SK-N-SH (cell line): Measurements from ENCODE around the gene SLAMF7. TPM values are rescaled to one million over a fixed set of nuclear protein-coding genes. Genes with fewer than 3 reads are reported as not detected.

Experiments
- CTCF ChIA-PET: fragments of 300-600, 350-600 bp; formaldehyde crosslinking; extraction: SDS; loops from one replicate; lab custom pipeline; 2021; lab: Yijun Ruan, JAX
- POLR2A ChIA-PET: fragments of 350-600 bp; sonication (Branson Sonifier 250); formaldehyde crosslinking; extraction: SDS; loops from one replicate; lab custom pipeline; 2020; ENCODE audit warnings: antibody characterized with exemption, inconsistent platforms; lab: Yijun Ruan, JAX
- DNase-seq: peaks from one replicate; pipeline ENCODE4 v3.0.0; 2012
- H2AFZ ChIP-seq: fragments of 200-600 bp; sonication (generic); 2 replicates; pipeline ENCODE4 v1.8.1; 2016; ENCODE audit warnings: antibody characterized with exemption, mild to moderate bottlenecking, low read depth
- H3F3A ChIP-seq: fragments of 200-600 bp; sonication (generic); replicated peaks from 2 replicates; pipeline ENCODE3; 2016; ENCODE audit warnings: antibody characterized with exemption, mild to moderate bottlenecking; ENCODE audit not compliant: insufficient read depth
- H3K27ac ChIP-seq, 2 experiments: fragments of 200-500 bp in 1 of 2; fragments of 200-600 bp in 1 of 2; sonication (Bioruptor generic) in 1 of 2; sonication (generic), shearing (Covaris generic) in 1 of 2; 2 replicates each; pipeline versions ENCODE4 v1.5.1 to v1.6.1; 2014 to 2016; ENCODE audit warnings: low read depth in 2 of 2, inconsistent platforms in 1 of 2, low read length in 1 of 2, mild to moderate bottlenecking in 1 of 2, mixed read lengths in 1 of 2
- H3K27me3 ChIP-seq: fragments of 200-600 bp; sonication (generic), shearing (Covaris generic); 2 replicates; pipeline ENCODE4 v1.6.1; 2016; ENCODE audit warnings: mixed run types; ENCODE audit not compliant: insufficient read depth
- H3K36me3 ChIP-seq, 2 experiments: fragments of 200-500 bp in 1 of 2; fragments of 200-600 bp in 1 of 2; sonication (Bioruptor generic) in 1 of 2; sonication (generic) in 1 of 2; replicated peaks in 1 of 2; 2 replicates each; pipeline versions ENCODE3 to v1.5.1; 2014 to 2016; ENCODE audit warnings: low read length in 1 of 2, mild to moderate bottlenecking in 1 of 2; ENCODE audit not compliant: insufficient read depth in 2 of 2, control insufficient read depth in 1 of 2
- H3K4me1 ChIP-seq, 2 experiments: fragments of 200-500 bp in 1 of 2; fragments of 200-600 bp in 1 of 2; sonication (Bioruptor generic) in 1 of 2; sonication (generic), shearing (Covaris generic) in 1 of 2; 2 replicates each; pipeline versions ENCODE4 v1.5.1 to v1.6.1; 2014 to 2016; ENCODE audit warnings: low read depth in 1 of 2, low read length in 1 of 2, mixed run types in 1 of 2; ENCODE audit not compliant: insufficient read depth in 2 of 2, control insufficient read depth in 1 of 2
- H3K4me2 ChIP-seq: fragments of 200-600 bp; sonication (generic), shearing (Covaris generic); 2 replicates; pipeline ENCODE4 v1.6.1; 2017; ENCODE audit warnings: mixed run types
- H3K4me3 ChIP-seq, 2 experiments: fragments of 200-500 bp in 1 of 2; fragments of 200-600 bp in 1 of 2; sonication (Bioruptor generic) in 1 of 2; sonication (generic), shearing (Covaris generic) in 1 of 2; 2 replicates each; pipeline versions ENCODE4 v1.5.1 to v1.8.1; 2014 to 2016; ENCODE audit warnings: low read depth in 2 of 2, inconsistent platforms in 1 of 2, low read length in 1 of 2, mild to moderate bottlenecking in 1 of 2, mixed read lengths in 1 of 2, moderate library complexity in 1 of 2
- H3K79me2 ChIP-seq: fragments of 200-600 bp; sonication (generic); 2 replicates; pipeline ENCODE4 v1.8.1; 2017; ENCODE audit warnings: mild to moderate bottlenecking; ENCODE audit not compliant: insufficient read depth
- H3K9ac ChIP-seq: fragments of 200-600 bp; sonication (generic); 2 replicates; pipeline ENCODE4 v1.6.1; 2017; ENCODE audit warnings: mixed run types
- H3K9me2 ChIP-seq: fragments of 200-600 bp; sonication (generic); 2 replicates; pipeline ENCODE4 v1.6.1; 2017; ENCODE audit warnings: mixed run types
- H3K9me3 ChIP-seq: fragments of 200-600 bp; sonication (generic); 2 replicates; pipeline ENCODE4 v1.6.1; 2017; ENCODE audit warnings: mixed run types, mild to moderate bottlenecking, moderate library complexity
- H4K20me1 ChIP-seq: fragments of 200-600 bp; sonication (generic); 2 replicates; pipeline ENCODE4 v1.6.1; 2017; ENCODE audit warnings: mild to moderate bottlenecking, mixed run types; ENCODE audit not compliant: insufficient read depth
- CHD2 ChIP-seq: fragments of 150-350 bp; IDR thresholded peaks from 2 replicates; pipeline ENCODE4 v1.6.1; 2018; ENCODE audit warnings: low read length; ENCODE audit not compliant: partially characterized antibody
- ELF1 ChIP-seq: IDR thresholded peaks from 2 replicates; pipeline ENCODE4 v1.4.0; 2012
- EZH2phosphoT487 ChIP-seq: fragments of 200-600 bp; sonication (generic); IDR thresholded peaks from 2 replicates; pipeline ENCODE4 v1.6.1; 2017; ENCODE audit warnings: low read depth, mixed run types, mild to moderate bottlenecking, antibody characterized with exemption, moderate library complexity, borderline replicate concordance
- FOSL2 ChIP-seq: IDR thresholded peaks from 2 replicates; pipeline ENCODE4 v1.4.0; 2012; ENCODE audit warnings: low read depth, mild to moderate bottlenecking, moderate library complexity, borderline replicate concordance
- FOXJ3 ChIP-seq: sonication (generic); formaldehyde crosslinking; IDR thresholded peaks from 2 replicates; pipeline ENCODE4 v1.5.1; 2020; ENCODE audit warnings: mild to moderate bottlenecking, missing genetic modification reagents
- MEF2A ChIP-seq: IDR thresholded peaks from 2 replicates; pipeline ENCODE4 v1.4.0; 2012; ENCODE audit warnings: low read depth, borderline replicate concordance
- NFIC ChIP-seq: IDR thresholded peaks from 2 replicates; pipeline ENCODE4 v1.4.0; 2012; ENCODE audit warnings: borderline replicate concordance
- NRF1 ChIP-seq: IDR thresholded peaks from 2 replicates; pipeline ENCODE4 v1.6.1; 2012; ENCODE audit warnings: low read depth, mild to moderate bottlenecking, low read length
- RAD21 ChIP-seq: IDR thresholded peaks from 2 replicates; pipeline ENCODE4 v1.6.1; 2012; ENCODE audit warnings: mild to moderate bottlenecking, low read length
- RCOR1 ChIP-seq: fragments of 150-350 bp; IDR thresholded peaks from 2 replicates; pipeline ENCODE4 v1.6.1; 2017; ENCODE audit warnings: antibody characterized with exemption, low read length
- RXRA ChIP-seq: IDR thresholded peaks from 2 replicates; pipeline ENCODE4 v1.4.0; 2012; ENCODE audit warnings: low read depth, mild to moderate bottlenecking, borderline replicate concordance
- TCF12 ChIP-seq: IDR thresholded peaks from 2 replicates; pipeline ENCODE4 v1.4.0; 2012
- TEAD4 ChIP-seq: IDR thresholded peaks from 2 replicates; pipeline ENCODE4 v1.4.0; 2012; ENCODE audit warnings: mild to moderate bottlenecking, borderline replicate concordance; ENCODE audit not compliant: insufficient read depth
- YY1 ChIP-seq: IDR thresholded peaks from 2 replicates; pipeline ENCODE4 v1.4.0; 2012; ENCODE audit warnings: low read depth, mild to moderate bottlenecking
- WGBS: methylation state at CpG from one replicate; pipeline ENCODE4 v1.1.6; 2017; ENCODE audit warnings: low lambda C conversion rate; 5-methylcytosine and 5-hydroxymethylcytosine counted together
- polyA plus RNA-seq, 3 experiments: library from polyadenylated mRNA; depleted of rRNA; stranded (reverse); fragments of >200 nt; gene quantifications; 2 replicates each; pipeline ENCODE4 v1.2.3, GENCODE V29; 2012
- TF ChIP-seq, protein P1 (sequence below): IDR thresholded peaks from 2 replicates; pipeline ENCODE4 v1.6.1; 2012; ENCODE audit warnings: mild to moderate bottlenecking, low read depth, low read length, moderate library complexity

The SLAMF7 gene
- polyA plus RNA-seq, 1 of the 3 experiments (the other 2 are of a cell fraction): not detected

DNA sequence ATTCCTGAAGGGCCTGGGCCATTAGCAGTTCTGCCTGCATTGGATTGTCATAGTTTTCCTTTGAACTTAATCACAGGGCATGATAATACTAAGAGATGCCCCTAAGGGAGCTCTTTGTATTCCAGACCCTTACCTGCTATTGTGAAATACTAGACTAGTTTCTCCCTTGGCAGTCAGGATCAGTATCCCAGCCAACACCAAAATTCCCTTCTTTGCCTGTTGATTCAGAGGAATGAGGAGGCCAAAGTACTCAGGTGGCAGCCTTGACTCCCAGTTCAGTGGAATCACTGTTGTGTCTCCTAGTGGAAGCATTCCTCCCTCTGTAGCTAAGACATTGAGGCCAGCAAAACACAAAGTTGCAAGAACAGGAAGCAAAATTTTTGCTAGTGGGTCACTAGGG lies 20.7 kb downstream of the SLAMF7 start (continued):
- TF ChIP-seq, protein P1, sequence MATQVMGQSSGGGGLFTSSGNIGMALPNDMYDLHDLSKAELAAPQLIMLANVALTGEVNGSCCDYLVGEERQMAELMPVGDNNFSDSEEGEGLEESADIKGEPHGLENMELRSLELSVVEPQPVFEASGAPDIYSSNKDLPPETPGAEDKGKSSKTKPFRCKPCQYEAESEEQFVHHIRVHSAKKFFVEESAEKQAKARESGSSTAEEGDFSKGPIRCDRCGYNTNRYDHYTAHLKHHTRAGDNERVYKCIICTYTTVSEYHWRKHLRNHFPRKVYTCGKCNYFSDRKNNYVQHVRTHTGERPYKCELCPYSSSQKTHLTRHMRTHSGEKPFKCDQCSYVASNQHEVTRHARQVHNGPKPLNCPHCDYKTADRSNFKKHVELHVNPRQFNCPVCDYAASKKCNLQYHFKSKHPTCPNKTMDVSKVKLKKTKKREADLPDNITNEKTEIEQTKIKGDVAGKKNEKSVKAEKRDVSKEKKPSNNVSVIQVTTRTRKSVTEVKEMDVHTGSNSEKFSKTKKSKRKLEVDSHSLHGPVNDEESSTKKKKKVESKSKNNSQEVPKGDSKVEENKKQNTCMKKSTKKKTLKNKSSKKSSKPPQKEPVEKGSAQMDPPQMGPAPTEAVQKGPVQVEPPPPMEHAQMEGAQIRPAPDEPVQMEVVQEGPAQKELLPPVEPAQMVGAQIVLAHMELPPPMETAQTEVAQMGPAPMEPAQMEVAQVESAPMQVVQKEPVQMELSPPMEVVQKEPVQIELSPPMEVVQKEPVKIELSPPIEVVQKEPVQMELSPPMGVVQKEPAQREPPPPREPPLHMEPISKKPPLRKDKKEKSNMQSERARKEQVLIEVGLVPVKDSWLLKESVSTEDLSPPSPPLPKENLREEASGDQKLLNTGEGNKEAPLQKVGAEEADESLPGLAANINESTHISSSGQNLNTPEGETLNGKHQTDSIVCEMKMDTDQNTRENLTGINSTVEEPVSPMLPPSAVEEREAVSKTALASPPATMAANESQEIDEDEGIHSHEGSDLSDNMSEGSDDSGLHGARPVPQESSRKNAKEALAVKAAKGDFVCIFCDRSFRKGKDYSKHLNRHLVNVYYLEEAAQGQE: no peak
- no peak for TF ChIP-seq RXRA
- TF ChIP-seq FOSL2: no peak
- no peak for TF ChIP-seq RCOR1
- no peak for TF ChIP-seq NRF1
- no peak for TF ChIP-seq TEAD4
- no peak for TF ChIP-seq ELF1
- TF ChIP-seq NFIC: no peak

DNA sequence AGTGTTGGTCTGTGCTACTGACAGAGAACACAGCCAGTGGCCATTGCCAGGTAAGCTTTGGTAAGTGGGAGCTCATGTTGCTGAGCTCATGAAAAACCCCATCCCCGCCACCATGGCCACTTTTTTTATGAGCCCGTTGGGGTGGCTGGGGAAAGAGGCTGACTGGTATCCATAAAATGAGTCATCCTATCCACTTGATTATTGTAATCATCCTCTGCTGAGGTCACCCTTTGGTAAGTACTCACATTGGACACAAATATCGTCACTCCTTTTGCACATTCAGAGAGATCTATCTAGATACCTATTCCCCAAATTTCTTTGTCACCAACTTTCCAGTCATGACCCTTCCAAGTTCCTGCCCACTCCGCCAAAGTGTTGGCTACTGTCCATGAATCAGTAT lies 22.0 kb downstream of the SLAMF7 start:
- no peaks in the 10 kb centered on the region for H3K9me2 ChIP-seq
- no peak overlapping the region for H2AFZ ChIP-seq
- H3K36me3 ChIP-seq: no peaks in the 10 kb centered on the region
- H3K4me3 ChIP-seq: no peak overlapping the region
- no peak overlapping the region for H3K27ac ChIP-seq
- H4K20me1 ChIP-seq: no peaks in the 10 kb centered on the region
- no peak for DNase-seq
- ChIA-PET CTCF (no interaction called here), POLR2A (no interaction called here)
- no peaks in the 10 kb centered on the region; the same call in 1 of the 2 replicates for H3K27me3 ChIP-seq
- H3K9me3 ChIP-seq: no peaks in the 10 kb centered on the region
- no peaks in the 10 kb centered on the region for H3K4me1 ChIP-seq
- H3K79me2 ChIP-seq: no peaks in the 10 kb centered on the region
- no peak overlapping the region for H3K9ac ChIP-seq
- no peaks in the 10 kb centered on the region for H3F3A ChIP-seq
- TF ChIP-seq NRF1: no peak
- TF ChIP-seq FOXJ3: no peak
- TF ChIP-seq, all 33 proteins: peak for 0
- H3K4me2 ChIP-seq: no peak overlapping the region
- WGBS: 2% methylated on average over 4 of the region's 4 CpGs

DNA sequence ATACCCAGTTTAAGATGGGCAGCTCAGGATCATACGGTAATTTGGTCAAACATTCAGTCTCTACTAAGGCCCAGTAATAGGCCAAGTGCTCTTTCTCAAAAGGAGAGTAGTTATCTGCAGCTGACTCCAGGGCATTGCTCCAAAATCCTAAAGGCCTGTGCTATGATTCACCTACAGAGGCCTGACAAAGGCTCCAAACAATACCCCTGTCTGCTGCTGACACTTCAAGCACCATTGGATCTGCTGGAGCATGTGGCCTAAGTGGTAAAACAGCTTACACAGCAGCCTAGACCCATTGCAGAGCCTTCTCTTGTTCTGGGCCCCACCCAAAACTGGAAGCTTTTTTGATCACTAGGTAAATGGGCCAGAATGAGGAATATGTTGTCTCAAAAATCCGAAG lies 22.8 kb downstream of the SLAMF7 start:
- no peak for TF ChIP-seq RXRA
- TF ChIP-seq ELF1: no peak
- no peak for TF ChIP-seq CHD2
- no peak for TF ChIP-seq NRF1
- TF ChIP-seq, protein P1: no peak
- no peak for TF ChIP-seq EZH2phosphoT487
- no peak for TF ChIP-seq NFIC
- no peak for TF ChIP-seq MEF2A
- no peak for TF ChIP-seq YY1
- TF ChIP-seq TCF12: no peak
- no peak for TF ChIP-seq RCOR1
- no peak for TF ChIP-seq RAD21
- no peak overlapping the region for H3K9ac ChIP-seq
- no peaks in the 10 kb centered on the region for H3F3A ChIP-seq
- ChIA-PET CTCF (interaction anchor here (1.0 kb wide), 1 partner anchor 35 kb away, joined by 3 read pairs; no protein-coding TSS in a partner anchor), POLR2A (no interaction called here)
- H3K4me1 ChIP-seq: no peaks in the 10 kb centered on the region
- no peak overlapping the region for H3K4me3 ChIP-seq
- 0% methylated on average over 1 of the region's 2 CpGs for WGBS
- no peaks in the 10 kb centered on the region for H3K36me3 ChIP-seq
- no peaks in the 10 kb centered on the region for H3K9me2 ChIP-seq
- DNase-seq: no peak
- H3K27me3 ChIP-seq: no peaks in the 10 kb centered on the region; the same call in 1 of the 2 replicates
- H2AFZ ChIP-seq: no peak overlapping the region
- no peak overlapping the region for H3K4me2 ChIP-seq
- no peak overlapping the region for H3K27ac ChIP-seq
- no peaks in the 10 kb centered on the region for H3K9me3 ChIP-seq
- H3K79me2 ChIP-seq: no peaks in the 10 kb centered on the region
- no peaks in the 10 kb centered on the region for H4K20me1 ChIP-seq
